Measurements from ENCODE around the gene DISC1.

Gene DISC1

DNA sequence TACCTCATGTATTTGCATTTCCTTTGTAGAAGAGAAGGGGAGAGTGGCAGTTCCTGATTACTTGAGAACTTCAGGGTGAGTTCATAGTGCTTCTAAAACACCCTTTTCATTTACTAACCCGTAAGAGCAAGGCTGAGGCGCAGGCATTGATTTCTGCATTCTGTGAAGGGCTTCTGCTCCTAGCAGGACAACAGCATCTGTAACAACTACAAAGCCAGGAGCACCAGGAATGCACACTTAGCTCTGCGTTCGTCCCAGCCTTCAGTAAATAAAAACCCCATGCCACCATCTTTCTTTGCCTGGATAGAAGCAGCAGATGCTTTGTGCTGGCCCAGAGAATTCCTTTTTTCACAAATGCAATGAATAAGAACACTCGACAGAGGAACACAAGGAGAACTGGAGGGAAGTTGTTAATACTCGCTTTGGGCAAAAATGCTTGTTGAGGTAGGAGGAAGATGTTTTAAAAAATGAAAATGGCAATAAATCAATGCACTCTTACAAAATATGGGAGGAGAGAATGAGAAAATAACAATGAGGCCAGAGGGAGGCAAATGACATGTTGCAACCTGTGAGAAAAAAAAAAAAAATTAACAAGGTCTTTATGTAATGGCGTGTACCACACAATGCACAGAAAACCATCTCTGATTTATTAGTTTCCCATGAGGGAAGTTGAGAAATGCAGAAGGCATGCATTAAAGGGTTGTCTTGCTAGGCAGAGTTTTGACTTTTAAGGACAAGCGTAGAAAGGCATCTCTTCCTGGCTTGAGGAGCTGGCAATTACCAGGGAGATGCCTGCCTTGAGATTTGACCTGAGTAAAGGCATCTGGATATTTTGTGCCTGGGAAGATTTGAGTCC, 418.8 kb downstream of the DISC1 start:
- no peak for DNase-seq (ENCODE audit: low read depth)

DNA sequence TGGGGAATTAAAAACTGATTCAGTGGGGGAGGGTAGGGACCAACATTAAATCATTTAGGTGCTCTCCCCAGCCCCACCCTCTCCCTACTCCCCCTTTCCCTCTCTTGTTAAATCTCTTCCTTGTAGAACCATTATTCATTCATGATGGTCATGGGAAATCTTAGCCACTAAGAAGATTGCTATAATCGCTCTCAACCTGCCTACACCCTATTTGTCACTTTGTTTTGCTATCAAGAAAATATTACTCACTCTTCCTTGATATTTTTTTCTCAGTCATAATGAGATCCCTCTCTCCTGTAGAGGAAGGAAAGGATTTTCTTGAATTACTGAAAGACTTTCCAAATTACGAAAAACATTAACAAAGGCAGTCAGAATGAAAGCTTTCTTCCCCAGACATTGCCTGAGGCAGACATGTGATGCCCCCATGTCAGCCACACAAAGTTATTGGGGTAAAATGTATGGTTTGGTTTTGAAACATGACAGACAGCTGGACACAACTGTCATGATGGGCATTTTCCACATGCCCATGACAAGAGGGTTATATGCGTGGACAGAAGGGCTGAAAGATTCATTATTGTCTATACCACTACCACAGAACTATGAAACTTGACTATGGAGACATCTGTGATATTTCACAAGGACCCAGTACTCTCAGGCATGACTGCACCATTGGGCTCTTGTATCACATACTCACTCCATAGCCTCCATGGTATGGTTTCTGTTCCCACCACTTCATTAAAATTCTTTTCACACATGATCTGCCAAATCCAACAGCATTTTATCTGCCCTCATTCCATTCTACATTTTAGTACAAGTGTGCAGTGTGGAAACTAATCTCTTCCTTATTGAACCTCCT, 420.1 kb downstream of the DISC1 start:
- DNase-seq (ENCODE audit: low read depth): no peak

DNA sequence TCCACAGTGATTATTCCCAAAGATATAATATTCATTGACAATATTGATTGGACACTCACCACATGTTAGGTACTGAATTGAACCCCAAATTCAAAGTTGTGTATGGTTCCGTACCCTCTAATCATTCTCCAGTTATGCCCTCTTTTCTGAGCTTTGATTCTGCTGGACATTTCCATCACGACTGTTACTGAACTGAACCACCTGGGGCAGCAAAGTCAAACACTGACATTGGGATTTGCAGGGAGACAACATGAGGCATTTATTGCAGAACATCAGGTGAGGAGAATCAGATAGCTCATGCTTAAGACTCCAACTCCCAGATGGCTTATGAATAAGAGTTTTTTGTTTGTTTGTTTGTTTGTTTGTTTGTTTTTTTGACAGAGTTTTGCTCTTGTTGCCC, 420.9 kb downstream of the DISC1 start:
- no peak for DNase-seq (ENCODE audit: low read depth)

DNA sequence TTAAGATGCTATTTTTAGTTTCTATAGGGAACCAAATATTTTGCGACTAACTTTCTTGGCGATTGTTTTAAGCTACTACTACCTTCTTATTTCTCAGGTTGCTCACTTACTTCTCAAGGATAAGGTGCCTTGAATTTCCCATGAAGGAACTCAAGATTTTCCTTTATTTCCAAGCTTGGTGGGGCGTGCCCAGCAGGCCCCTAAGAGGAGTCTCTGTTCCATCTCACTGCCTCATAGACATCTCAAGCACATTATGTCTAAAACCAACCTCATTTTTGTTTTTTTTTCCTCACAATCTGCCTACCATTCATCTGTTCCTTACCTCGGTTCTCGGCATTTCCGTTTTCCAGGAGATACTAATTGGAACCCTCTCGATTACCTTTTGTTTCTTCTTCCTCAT, 421.9 kb downstream of the DISC1 start:
- DNase-seq (ENCODE audit: low read depth): no peak

DNA sequence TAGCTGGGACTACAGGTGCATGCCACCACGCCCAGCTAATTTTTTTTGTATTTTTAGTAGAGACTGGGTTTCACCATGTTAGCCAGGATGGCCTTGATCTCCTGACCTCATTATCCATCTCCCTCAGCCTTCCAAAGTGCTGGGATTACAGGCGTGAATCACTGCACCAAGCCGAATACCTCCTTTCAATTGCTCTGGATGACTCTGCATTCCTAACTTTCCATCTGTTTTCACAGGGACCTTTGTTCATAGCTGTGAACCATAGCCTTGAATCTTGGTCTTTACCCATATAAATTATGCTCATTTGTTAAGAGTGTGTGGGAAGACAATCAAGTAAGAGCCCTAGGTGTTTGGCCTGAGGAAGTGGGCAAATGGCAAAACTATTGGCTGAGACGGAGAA, 422.7 kb downstream of the DISC1 start:
- no peak for DNase-seq (ENCODE audit: low read depth)

DNA sequence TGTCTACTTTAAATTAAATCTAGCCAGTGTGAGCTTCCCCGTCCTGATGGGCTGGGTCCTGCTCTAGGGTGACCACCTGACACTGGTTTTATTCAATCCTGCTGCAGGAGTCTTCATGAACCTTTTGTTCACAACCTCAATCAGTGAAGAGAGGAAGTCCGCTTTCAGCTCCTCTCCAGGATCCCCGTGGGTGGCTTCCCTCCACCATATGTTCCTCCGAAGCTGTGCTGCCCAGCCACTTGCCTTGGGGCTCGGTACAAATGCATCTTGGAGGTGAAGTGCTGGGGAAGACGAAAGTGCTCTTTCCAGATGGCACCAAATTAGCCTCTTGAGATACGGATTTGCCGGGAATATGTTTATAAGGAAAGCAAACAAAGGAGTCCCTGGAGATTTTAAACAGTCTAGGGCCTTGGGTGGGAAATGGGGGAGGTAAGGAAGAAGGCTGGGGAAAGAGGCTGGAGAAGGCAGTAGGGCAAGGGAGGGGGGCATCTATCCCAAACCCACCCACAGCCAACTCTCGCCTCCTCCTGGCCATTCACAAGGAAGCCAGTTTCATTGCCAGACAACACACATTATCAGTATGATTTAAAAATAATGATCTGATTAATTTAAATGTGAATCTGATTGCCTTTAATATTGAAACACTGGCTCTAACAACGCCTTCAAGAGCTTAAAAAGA, 430.8 kb downstream of the DISC1 start:
- no peak for DNase-seq (ENCODE audit: low read depth)

DNA sequence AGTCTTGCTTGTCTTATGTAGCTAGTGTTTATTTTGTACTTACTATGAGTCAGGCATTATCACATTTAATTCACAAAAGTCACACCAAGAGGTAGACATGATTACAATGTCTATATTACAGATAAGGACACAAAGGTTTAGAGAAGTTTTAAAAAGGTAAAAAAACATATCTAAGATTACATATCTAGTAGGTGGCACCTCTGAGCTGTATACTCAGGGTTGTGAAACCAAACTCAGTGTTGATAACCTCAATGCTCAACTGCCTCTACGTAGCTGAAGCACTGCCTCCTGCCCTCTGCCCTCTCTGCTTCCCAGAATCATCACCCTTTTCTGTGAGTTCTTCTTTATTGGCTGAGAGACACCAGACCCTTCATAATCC, 431.3 kb downstream of the DISC1 start:
- DNase-seq (ENCODE audit: low read depth): no peak

DNA sequence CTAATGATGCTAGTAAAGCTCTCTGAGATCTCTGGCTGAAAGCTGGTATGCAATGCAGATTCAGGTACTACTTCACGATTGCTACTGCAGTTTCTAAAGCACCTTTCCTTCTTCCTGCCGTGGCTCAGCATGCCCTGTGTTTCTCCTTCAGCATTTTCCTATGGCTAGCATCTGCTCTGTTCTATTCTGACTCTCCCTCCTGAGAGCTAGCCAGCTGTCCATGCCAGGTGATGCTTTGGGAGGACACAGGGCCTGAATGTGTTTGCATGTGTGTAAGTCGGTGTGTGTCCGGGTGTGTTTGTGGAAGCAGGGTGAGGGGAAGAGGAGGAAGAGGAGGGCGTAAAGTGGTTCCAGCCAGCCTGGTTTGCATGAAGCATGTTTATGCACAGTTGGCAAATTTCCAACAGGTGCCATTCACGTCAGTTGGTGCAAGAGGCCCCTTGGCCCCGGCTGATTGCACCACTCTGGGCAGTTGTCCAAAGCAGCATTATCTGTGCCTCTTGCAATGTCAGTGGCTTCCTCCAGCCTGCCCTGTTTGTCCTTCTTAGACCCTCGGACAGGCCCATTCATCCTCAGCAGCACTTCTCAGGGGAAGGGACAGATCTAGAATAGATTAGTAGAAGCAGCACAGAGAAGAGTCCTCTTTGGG, 433.3 kb downstream of the DISC1 start:
- DNase-seq (ENCODE audit: low read depth): no peak

DNA sequence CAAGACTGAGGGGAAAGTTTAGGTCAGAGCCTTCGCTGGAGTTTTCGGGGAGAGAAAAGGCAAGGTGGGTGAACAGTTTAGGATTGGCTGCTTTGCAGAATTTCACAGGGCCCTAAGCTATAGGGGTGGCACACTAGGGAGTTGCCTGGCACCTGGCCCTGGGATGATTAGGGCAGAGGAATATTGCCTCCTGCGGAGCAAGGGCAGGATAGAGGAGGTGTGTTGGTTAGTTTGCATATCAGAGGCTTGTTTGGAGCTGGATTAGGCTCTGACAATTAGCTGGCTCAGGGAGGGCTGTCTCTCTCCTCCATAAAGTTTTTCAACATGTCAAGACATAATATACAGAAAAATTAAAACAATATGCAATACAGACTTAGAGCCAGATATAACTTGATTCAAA, 436.4 kb downstream of the DISC1 start:
- DNase-seq (ENCODE audit: low read depth): no peak

DNA sequence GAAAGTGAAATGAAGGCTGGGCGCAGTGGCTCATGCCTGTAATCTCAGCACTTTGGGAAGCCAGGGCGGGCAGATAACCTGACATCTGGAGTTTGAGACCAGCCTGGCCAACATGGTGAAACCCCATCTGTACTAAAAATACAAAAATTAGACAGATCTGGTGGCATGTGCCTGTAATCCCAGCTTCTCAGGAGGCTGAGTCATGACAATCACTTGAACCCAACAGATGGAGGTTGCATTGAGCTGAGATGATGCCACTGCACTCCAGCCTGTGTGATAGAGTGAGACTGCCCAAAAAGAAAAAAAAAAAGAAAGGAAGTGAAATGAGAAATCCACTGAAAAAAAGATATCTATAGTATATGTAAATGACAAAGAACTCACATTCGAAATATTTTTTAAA, 439.9 kb downstream of the DISC1 start:
- no peak for DNase-seq (ENCODE audit: low read depth)

DNA sequence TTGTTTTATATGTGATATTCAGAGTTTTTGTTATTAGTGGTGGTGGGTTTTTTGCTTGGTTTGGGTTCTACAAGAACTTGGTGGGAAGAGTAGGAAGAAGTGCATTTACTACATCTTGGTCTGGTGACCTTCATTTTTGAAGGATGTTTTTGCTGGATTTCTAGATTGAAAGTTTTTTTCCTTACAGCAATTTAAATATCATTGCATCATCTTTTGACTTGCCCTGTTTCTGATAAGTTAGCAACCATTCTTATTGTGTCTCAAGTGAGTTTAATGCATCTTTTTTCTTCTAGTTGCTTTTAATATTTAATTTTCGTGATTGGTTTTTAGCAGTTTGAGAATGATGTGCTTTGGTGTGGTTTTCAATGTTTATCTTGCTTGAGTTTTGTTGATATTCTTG, 447.7 kb downstream of the DISC1 start:
- no peak for DNase-seq (ENCODE audit: low read depth)

DNA sequence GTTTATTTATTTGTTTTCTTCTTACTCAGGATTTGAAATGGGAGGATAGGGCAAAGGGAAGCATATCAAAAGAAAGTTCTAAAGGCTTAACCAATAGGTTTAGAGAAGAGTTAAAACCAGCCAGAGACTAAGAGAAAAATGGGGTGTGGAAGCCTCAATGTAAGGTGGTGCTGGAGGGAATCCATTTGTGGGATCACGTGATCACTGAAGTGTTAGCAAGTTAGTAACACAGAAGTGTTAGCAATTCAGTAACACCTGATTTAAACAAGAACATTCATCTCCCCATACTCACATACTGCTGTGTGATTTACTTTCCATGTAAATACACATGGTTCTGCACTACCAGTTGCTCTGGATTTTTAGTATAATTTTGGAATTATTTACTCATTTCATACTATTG, 451.2 kb downstream of the DISC1 start:
- DNase-seq (ENCODE audit: low read depth): no peak

DNA sequence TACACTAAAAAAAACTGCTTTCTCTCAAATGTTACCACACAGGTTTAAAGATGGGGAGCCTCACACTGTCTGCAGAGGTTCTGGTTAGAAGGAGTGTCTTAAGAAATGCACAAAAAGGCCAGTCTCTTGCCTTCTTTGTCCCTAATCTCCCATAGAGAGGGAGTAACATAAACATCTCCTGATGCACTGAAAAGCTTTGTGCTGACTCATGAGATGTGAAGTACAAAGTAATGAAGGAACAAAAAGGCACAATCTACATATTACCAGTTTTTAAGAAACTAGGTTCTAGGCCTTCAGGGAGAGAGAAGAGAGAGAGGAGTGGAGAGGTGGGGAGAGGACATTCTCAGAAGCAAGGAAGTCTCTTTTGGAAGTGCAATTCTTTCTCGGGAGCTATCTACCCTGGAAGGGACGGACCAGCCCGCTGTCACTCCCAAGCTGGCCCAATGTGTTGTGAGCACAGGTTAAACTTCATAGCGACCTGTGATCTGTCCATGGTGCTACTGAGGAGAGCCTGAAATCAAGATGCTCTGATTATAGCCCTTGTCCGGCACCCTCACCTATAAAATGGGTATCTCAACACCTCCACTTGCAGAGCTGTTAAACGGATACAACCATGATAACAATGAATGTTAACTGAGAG, 458.1 kb downstream of the DISC1 start:
- DNase-seq (ENCODE audit: low read depth): no peak

DNA sequence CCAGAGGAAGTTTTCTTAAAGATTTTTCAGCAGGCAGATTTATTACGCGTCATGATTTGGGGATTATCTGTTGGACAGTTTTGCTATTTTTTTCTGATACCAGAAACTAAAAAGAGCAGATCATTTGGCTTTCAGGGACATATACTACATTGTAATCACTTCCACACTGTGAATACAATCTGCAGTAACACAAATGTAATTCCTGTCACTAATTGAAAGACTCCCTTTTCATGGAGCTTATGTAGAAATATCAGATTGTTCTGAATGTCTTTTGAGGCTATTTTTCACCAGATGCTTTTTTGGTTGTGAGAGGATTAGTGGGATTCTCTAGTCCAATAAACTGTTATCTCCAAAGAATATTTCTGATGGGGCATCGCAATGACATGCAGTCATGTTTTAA, 464.2 kb downstream of the DISC1 start:
- DNase-seq (ENCODE audit: low read depth): no peak
